CD4-positive, alpha-beta T cell (primary cell): ENCODE measurements around the gene TNS1. TPM values are rescaled to one million over a fixed set of nuclear protein-coding genes. Genes with fewer than 3 reads are reported as not detected.

ENCODE experiments used
- ATAC-seq: fragments of 200-7000 bp; cut with Tn5 transposase; one replicate; pipeline ENCODE4 v1.10.0; 2022; ENCODE audit warnings: mild to moderate bottlenecking; ENCODE audit not compliant: poor library complexity
- CTCF ChIA-PET: fragments of 350-600 bp; sonication (Branson Sonifier 250); formaldehyde crosslinking; loops from one replicate; lab custom pipeline; 2021; ENCODE audit warnings: antibody characterized with exemption, inconsistent platforms; lab: Charles Lee
- POLR2A ChIA-PET: fragments of 350-600 bp; sonication (Branson Sonifier 250); formaldehyde crosslinking; loops from one replicate; lab custom pipeline; 2021; ENCODE audit warnings: antibody characterized with exemption, inconsistent platforms; lab: Charles Lee
- DNase-seq, 14 experiments: peaks; one replicate each; pipeline ENCODE4 v3.0.0-alpha.2; 2013 to 2020; ENCODE audit warnings: mixed read lengths in 2 of 14
- H3K27ac ChIP-seq, 2 donors: one replicate each; pipeline versions ENCODE4 v1.5.1 to v1.7.0; 2013; ENCODE audit warnings: low read length in 2 of 2, low read depth in 1 of 2, mild to moderate bottlenecking in 1 of 2
- H3K27me3 ChIP-seq, 2 experiments: 1 replicate in 1 of 2; 2 replicates in 1 of 2; pipeline versions ENCODE4 v1.6.1 to v1.7.0; 2013; ENCODE audit warnings: low read length in 2 of 2, control low read depth in 1 of 2, mild to moderate bottlenecking in 1 of 2, moderate library complexity in 1 of 2; ENCODE audit not compliant: insufficient read depth in 2 of 2, control insufficient read depth in 1 of 2
- H3K36me3 ChIP-seq: one replicate; pipeline ENCODE4 v1.6.1; 2013; ENCODE audit warnings: low read length, control low read depth; ENCODE audit not compliant: insufficient read depth
- H3K4me1 ChIP-seq: one replicate; pipeline ENCODE4 v1.6.1; 2013; ENCODE audit warnings: low read length, control low read depth; ENCODE audit not compliant: insufficient read depth
- H3K4me3 ChIP-seq: one replicate; pipeline ENCODE4 v1.5.1; 2013; ENCODE audit warnings: mild to moderate bottlenecking, low read length, moderate library complexity
- H3K9me3 ChIP-seq, 2 experiments: 1 replicate in 1 of 2; 2 replicates in 1 of 2; pipeline versions ENCODE4 v1.6.1 to v1.7.0; 2013; ENCODE audit warnings: low read length in 2 of 2, mild to moderate bottlenecking in 2 of 2, control low read depth in 1 of 2, moderate library complexity in 1 of 2; ENCODE audit not compliant: control insufficient read depth in 1 of 2, insufficient read depth in 1 of 2
- H3K27ac Mint-ChIP-seq: one replicate; pipeline ENCODE4 v1.8.0; 2020; ENCODE audit warnings: mixed read lengths
- H3K27me3 Mint-ChIP-seq: one replicate; pipeline ENCODE4 v1.8.0; 2021; ENCODE audit warnings: mixed read lengths
- H3K36me3 Mint-ChIP-seq: one replicate; pipeline ENCODE4 v1.8.0; 2021; ENCODE audit warnings: low read depth, mixed read lengths
- H3K4me1 Mint-ChIP-seq: one replicate; pipeline ENCODE4 v1.8.0; 2021; ENCODE audit warnings: low read depth, mixed read lengths
- H3K4me3 Mint-ChIP-seq: one replicate; pipeline ENCODE4 v1.8.0; 2020; ENCODE audit warnings: mild to moderate bottlenecking, mixed read lengths
- H3K9me3 Mint-ChIP-seq: one replicate; pipeline ENCODE4 v1.8.0; 2020; ENCODE audit warnings: mixed read lengths
- CTCF ChIP-seq: fragments of 200-600 bp; IDR thresholded peaks from one replicate; pipeline ENCODE4 v1.8.0; 2022; ENCODE audit warnings: antibody characterized with exemption, mild to moderate bottlenecking
- intact Hi-C, 2 experiments: fragments of 100-400 bp; cut with DNase I in 1 of 2; cut with micrococcal nuclease in 1 of 2; formaldehyde crosslinking; loops; one replicate each; pipeline versions ENCODE4 v1.15.1 to v1.9.0; 2023 to 2025; cut with DNase I, micrococcal nuclease
- total RNA-seq, 174 experiments: library from RNA in 2 of 174; stranded (reverse) in 2 of 174; gene quantifications; one replicate each; pipeline ENCODE4 v1.2.3 and lab custom pipeline; 2021 to 2026

Gene TNS1
- total RNA-seq, 2 experiments from 2014 or later, result 0.25 to 0.34 TPM

GRCh38 chr2:217927601-217928323 lies 75.0 kb downstream of the TNS1 start:
- Histone ChIP-seq H3K4me3 (no peak overlapping the region), H3K27ac (no peak overlapping the region), H3K9me3 (peaks cover 0 to 3% of the 10 kb centered on the region in 2 experiments), H3K36me3 (no peaks in the 10 kb centered on the region), H3K27me3 (peaks cover 0 to 4% of the 10 kb centered on the region in 2 experiments), H3K4me1 (no peaks in the 10 kb centered on the region)
- Mint-ChIP-seq H3K4me1 (no peaks in the 10 kb centered on the region), H3K4me3 (no peak overlapping the region), H3K27me3 (peaks cover 6% of the 10 kb centered on the region), H3K9me3 (no peaks in the 10 kb centered on the region), H3K27ac (no peak overlapping the region), H3K36me3 (no peaks in the 10 kb centered on the region)
- no peak for ATAC-seq
- intact Hi-C loops, result no loop called here
- ChIA-PET CTCF (no interaction called here), POLR2A (no interaction called here)
- TF ChIP-seq CTCF, result no peak
- no peak for DNase-seq

DNA sequence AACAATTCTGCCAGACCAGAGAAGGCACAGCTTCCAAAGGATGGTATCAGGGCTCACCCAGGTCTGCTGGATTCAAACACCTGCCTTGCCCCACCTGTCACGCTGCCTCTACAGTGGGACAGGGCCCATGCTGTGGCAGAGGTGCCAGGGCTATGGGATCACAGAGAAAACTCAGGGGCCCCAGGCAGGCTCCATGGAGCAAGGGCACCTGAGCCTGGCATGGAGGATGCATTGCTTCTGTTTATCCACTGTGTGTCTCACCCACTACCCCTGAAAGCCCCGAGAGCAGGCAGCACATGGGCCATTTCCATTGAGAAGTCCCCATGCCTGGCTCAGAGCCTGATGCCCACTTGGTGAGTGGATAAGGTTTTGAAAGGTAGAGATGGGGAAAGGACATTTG lies 76.0 kb downstream of the TNS1 start:
- ATAC-seq, result no peak
- no peak overlapping the region for H3K4me3 ChIP-seq
- CTCF ChIA-PET, result no interaction called here
- H3K27ac Mint-ChIP-seq, result no peak overlapping the region
- H3K27ac ChIP-seq, result no peak overlapping the region
- H3K9me3 ChIP-seq, result peaks cover 0 to 3% of the 10 kb centered on the region in 2 experiments
- no peaks in the 10 kb centered on the region for H3K4me1 Mint-ChIP-seq
- H3K36me3 ChIP-seq, result no peaks in the 10 kb centered on the region
- no peaks in the 10 kb centered on the region for H3K36me3 Mint-ChIP-seq
- H3K4me3 Mint-ChIP-seq, result no peak overlapping the region
- POLR2A ChIA-PET, result no interaction called here
- no peaks in the 10 kb centered on the region for H3K9me3 Mint-ChIP-seq
- intact Hi-C loops, result no loop called here
- H3K27me3 Mint-ChIP-seq, result peaks cover 6% of the 10 kb centered on the region
- DNase-seq, result no peak
- TF ChIP-seq CTCF, result no peak
- peaks cover 0 to 4% of the 10 kb centered on the region in 2 experiments for H3K27me3 ChIP-seq
- no peaks in the 10 kb centered on the region for H3K4me1 ChIP-seq

GRCh38 chr2:217924346-217924901 lies 78.4 kb downstream of the TNS1 start:
- H3K4me1 ChIP-seq, result no peaks in the 10 kb centered on the region
- H3K27ac Mint-ChIP-seq, result no peak overlapping the region
- H3K4me3 ChIP-seq, result no peak overlapping the region
- no peaks in the 10 kb centered on the region for H3K36me3 ChIP-seq
- no peak overlapping the region for H3K4me3 Mint-ChIP-seq
- H3K27me3 ChIP-seq, result no peaks in the 10 kb centered on the region
- H3K9me3 Mint-ChIP-seq, result no peaks in the 10 kb centered on the region
- no peaks in the 10 kb centered on the region for H3K4me1 Mint-ChIP-seq
- no peak for DNase-seq
- no peaks in the 10 kb centered on the region for H3K9me3 ChIP-seq
- no peak overlapping the region for H3K27ac ChIP-seq
- intact Hi-C loops, result no loop called here
- H3K27me3 Mint-ChIP-seq, result no peaks in the 10 kb centered on the region
- ChIA-PET POLR2A (no interaction called here), CTCF (no interaction called here)
- H3K36me3 Mint-ChIP-seq, result no peaks in the 10 kb centered on the region
- no peak for ATAC-seq
- TF ChIP-seq CTCF, result no peak
